ENCODE results near the gene KLF12.

The KLF12 gene

GRCh38 chr13:74153316-74153715 lies 19.1 kb upstream of the KLF12 start:
- H3K4me3 ChIP-seq (ENCODE audit: low read depth, low read length) = no peak overlapping the region
- no peak for TF ChIP-seq CTCF (IDR thresholded peaks at IDR 0.05; ENCODE audit: insufficient read depth, low read depth, low read length, missing control alignments)

GRCh38 chr13:74151859-74152258 lies 17.7 kb upstream of the KLF12 start:
- TF ChIP-seq CTCF (IDR thresholded peaks at IDR 0.05; ENCODE audit: insufficient read depth, low read depth, low read length, missing control alignments) = no peak
- no peak overlapping the region for H3K4me3 ChIP-seq (ENCODE audit: low read depth, low read length)
- no peak for DNase-seq (ENCODE audit: low read depth)

More at GRCh38 chr13:74153316-74153715, 19.1 kb upstream of the KLF12 start:
- no peak for DNase-seq (ENCODE audit: low read depth)

DNA sequence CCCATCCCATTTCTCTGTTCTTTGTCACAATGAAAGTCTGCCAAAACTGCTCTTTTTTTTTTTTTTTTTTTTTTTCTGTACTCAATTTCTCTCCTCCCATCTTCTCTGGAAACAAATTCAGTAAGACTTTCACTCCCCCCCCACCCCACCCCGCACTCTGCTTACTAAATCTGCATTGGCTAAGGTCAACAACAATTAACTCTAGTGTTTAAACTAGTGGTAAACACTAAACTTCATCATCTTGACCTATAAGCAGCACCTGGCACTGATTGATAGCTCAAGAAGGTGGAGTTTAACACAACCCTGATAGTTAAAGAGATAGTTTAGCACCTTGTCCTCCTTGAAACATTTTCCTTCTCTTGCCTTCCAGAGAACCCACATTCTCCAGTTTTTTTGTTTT lies 14.1 kb upstream of the KLF12 start:
- H3K4me3 ChIP-seq (ENCODE audit: low read depth, low read length) = no peak overlapping the region
- TF ChIP-seq CTCF (IDR thresholded peaks at IDR 0.05; ENCODE audit: insufficient read depth, low read depth, low read length, missing control alignments) = no peak
- no peak for DNase-seq (ENCODE audit: low read depth)

- no peak for TF ChIP-seq CTCF (IDR thresholded peaks at IDR 0.05; ENCODE audit: insufficient read depth, low read depth, low read length, missing control alignments)
- no peak overlapping the region for H3K4me3 ChIP-seq (ENCODE audit: low read depth, low read length)
- DNase-seq (ENCODE audit: low read depth) = no peak
Observed at GRCh38 chr13:74145249-74145975, 11.2 kb upstream of the KLF12 start.

GRCh38 chr13:74144269-74144668 lies 10.1 kb upstream of the KLF12 start:
- TF ChIP-seq CTCF (IDR thresholded peaks at IDR 0.05; ENCODE audit: insufficient read depth, low read depth, low read length, missing control alignments) = no peak
- no peak overlapping the region for H3K4me3 ChIP-seq (ENCODE audit: low read depth, low read length)
- no peak for DNase-seq (ENCODE audit: low read depth)

DNA sequence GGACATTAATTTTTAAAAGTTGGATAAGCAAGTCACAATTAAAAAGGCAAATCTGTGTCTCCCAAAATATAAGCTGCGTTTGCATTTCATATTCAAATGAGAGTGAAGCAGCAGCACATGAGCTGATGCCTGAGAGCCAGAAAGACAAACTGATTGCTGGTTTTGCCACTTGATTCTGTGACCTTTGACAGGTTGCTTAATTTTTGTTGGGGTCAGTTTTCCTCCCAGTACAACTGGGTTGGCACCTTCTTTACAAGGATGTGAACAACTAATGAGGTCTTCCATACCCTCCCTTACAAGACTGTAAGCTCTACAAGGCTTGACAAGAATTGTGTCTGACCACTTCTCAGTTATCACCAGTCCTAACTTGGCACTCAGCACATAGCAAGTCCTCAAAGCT lies 8.1 kb upstream of the KLF12 start:
- no peak for TF ChIP-seq CTCF (IDR thresholded peaks at IDR 0.05; ENCODE audit: insufficient read depth, low read depth, low read length, missing control alignments)
- H3K4me3 ChIP-seq (ENCODE audit: low read depth, low read length) = no peak overlapping the region
- DNase-seq (ENCODE audit: low read depth) = no peak

- no peak overlapping the region for H3K4me3 ChIP-seq (ENCODE audit: low read depth, low read length)
- TF ChIP-seq CTCF (IDR thresholded peaks at IDR 0.05; ENCODE audit: insufficient read depth, low read depth, low read length, missing control alignments) = no peak
- no peak for DNase-seq (ENCODE audit: low read depth)
Observed at GRCh38 chr13:74138241-74138640, 4.0 kb upstream of the KLF12 start.

Measured in GM12865 (cell line).